ENCODE measurements around the gene SUN2.

- TF ChIP-seq CTCF (IDR thresholded peaks at IDR 0.05) (no peak), POLR2A (IDR thresholded peaks at IDR 0.05) (no peak)
Measured at GRCh38 chr22:38792833-38793232, 37.0 kb upstream of the SUN2 start.

Data from esophagus squamous epithelium (tissue), 4 donors.